NOMO-1 (cell line): ENCODE measurements around the gene MEX3D.

Source experiments
- DNase-seq, 2 experiments: peaks; one replicate each; lab custom pipeline; 2025; ENCODE audit not compliant: unreplicated experiment in 2 of 2; lab: John Stamatoyannopoulos, UW

Gene MEX3D

DNA sequence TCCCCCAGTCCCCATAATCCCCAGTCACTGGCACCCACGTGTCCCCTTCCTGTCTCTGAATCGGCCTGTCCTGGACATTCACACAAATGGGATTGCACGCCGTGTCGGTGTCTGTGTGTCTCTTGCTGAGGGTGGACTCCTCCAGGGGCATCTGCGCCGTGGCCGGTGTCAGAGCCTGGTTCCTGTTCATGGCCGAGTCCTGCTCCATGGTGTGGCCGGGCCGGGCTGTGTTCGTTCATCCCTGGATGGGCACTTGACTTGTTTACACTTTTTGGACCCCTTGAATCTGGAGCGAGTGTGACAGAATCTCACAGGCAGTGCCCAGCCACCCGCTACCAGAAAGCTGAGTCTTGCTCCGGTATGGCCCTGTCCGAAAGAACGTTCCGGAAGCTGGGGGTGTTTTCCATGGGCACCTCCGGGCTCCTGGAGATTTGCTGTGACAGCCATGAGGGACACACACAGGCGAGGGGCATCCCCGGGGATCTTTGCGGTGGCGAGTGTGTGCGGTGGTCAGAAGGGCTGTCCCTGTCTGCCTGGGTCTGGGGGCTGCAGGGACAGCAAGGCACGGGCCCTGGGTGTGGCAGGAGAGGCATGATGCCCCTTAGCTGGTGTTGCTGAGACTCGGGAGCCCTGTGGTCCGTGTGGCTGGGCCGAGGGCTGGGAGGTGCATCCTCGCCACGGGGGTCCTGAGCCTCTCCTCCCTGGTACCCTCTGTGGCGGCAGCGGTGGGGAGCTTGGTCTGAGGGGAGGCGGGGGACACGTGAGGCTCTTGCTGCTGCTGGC is 6.4 kb upstream of the MEX3D start:
- no peak for DNase-seq

DNA sequence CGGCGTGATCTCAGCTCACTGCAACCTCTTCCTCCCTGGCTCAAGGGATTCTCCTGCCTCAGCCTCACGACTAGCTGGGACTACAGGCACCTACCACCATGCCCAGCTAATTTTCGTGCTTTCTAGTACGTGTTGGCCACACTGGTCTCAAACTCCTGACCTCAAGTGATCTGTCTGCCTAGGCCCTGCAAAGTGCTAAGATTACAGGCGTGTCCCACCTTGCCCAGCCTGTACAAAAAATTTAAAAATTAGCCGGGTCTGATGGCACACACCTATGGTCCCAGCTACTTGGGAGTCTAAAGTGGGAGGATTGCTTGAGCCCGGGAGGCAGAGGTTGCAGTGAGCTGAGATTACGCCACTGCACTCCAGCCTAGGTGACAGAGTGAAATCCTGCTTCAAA is 4.7 kb upstream of the MEX3D start:
- DNase-seq, result no peak

- DNase-seq, result no peak
Observed at GRCh38 chr19:1571358-1571757, 3.2 kb upstream of the MEX3D start.

DNA sequence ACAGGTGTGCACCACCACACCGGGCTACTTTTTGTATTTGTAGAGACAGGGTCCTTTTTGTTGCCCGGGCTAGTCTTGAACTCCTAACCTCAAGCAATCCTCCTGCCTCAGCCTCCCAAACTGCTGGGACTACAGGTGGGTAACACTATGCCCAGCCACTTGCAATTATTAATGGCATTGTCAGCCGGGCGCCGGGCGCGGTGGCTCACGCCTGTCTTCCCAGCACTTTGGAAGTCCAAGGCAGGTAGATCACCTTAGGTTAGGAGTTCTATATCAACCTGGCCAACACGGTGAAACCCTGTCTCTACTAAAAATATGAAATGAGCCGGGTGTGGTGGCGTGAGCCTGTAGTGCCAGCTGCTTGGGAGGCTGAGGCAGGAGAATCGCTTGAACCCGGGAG is 2.7 kb upstream of the MEX3D start:
- DNase-seq, result no peak

- no peak for DNase-seq
Observed at GRCh38 chr19:1569997-1570396, 1.9 kb upstream of the MEX3D start.

- no peak for DNase-seq
Observed at GRCh38 chr19:1567848-1568227, 287 bp downstream of the MEX3D start.

- DNase-seq, result no peak
Observed at GRCh38 chr19:1567116-1567847, 843 bp downstream of the MEX3D start.

DNA sequence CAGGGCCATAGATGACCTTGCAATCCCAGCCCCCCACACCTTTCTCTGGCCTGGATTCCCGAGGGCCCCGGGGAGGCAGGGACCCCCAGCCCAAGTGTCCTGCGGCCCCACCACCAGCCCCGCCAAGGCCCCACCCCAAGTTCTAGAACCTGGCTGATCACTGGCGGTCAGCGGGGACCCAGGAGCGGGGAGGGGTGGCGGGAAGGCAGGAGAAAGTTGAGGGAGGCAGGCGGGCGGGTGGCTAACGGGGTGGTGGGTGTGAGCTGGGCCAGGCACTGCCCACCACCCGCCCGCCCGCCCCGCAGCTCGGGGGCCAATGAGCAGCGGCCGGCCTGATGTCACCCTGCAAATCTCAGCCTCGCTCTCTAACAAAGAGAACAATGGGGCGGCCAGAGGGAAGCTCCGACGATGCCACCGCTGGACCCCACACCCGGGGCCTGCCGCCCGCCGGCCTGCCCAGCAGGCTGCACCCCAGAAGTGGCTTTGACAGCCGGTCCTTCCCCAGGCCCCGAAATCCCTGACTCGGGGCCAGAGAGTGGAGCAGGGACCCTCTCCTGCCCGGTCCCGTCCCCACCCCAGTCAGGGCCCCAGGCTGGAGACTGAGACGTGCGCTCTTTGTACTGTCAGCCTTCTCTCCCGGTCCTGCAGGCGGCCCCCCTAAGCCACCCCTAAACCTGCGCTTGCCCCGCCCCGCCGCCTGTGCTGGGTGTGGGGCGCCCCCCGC is 1.6 kb downstream of the MEX3D start:
- no peak for DNase-seq

- no peak for DNase-seq
Observed at GRCh38 chr19:1563251-1563650, 4.9 kb downstream of the MEX3D start.

DNA sequence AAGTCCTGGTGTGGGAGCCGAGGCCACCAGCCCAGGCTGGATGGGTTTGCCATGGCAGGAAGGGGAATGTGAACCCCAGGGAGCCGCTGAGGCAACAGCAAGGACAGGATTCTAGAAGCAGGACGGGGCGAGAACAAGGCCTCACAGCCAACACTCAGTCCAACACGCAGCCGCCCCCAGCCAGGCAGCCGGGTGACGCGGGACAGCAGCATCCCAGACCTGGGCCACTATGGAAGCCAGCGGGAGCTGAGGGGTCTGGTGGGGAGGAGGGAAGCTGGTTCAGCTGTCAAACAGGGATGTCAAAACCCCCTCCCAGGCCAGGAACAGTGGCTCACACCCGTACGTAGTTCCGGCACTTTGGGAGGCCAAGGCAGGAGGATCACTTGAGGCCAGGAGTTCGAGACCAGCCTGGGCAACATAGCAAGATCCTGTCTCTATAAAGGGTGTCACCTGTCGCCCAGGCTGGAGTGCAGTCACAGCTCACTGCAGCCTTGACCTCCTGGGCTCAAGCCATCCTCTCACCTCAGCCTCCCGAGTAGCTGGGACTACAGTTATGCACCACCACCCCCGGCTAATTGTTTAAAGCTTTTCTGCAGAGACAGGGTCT is 6.8 kb downstream of the MEX3D start:
- DNase-seq, result no peak

DNA sequence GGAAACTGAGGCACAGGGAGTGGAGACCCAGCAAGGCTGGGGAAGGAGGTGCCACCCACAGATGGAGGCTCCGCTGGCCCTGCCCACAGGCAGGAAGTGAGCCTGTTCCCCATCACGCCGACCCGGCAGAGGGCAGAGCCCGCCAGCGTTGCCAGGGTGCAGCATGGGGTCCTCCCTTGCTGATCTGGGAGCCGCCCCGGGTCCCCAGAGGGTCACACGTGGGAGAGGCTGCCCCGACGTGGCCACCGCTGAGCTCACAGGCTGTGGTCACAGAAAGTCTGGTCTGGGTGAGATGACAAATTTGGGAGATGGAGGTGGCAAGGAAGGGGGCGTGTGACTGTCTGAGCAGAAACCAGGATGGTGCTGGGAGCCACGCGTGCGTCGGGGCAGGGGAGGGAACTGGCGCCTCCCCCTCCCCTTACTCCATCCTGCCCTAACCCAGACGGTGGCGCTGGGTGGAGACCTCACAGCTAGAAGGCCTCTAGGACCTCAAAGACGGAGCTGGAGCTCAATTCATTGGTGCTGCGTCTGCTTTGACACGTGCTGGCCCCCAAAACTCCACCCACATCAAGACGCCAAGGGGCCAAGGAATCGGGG is 7.7 kb downstream of the MEX3D start:
- DNase-seq, result no peak

DNA sequence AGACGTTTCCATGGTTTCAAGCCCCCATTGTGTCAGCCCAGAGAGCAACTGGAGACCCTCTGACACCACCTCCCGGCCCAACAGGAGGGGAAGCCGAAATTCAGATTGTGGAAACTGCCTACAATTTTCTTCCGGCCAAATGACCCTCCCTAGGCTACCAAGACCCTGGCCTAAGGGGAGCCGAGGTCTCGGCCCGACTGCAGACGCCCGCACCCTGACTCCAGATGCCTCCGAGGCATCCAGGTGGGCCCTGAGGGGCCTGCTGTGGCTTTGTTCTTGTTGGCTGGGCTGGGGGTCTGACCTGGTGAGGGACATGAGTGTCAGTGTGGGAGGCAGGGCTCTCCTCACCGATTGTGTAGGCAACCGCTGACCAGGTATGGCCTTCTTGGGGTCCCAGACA is 9.6 kb downstream of the MEX3D start:
- DNase-seq, result no peak

DNA sequence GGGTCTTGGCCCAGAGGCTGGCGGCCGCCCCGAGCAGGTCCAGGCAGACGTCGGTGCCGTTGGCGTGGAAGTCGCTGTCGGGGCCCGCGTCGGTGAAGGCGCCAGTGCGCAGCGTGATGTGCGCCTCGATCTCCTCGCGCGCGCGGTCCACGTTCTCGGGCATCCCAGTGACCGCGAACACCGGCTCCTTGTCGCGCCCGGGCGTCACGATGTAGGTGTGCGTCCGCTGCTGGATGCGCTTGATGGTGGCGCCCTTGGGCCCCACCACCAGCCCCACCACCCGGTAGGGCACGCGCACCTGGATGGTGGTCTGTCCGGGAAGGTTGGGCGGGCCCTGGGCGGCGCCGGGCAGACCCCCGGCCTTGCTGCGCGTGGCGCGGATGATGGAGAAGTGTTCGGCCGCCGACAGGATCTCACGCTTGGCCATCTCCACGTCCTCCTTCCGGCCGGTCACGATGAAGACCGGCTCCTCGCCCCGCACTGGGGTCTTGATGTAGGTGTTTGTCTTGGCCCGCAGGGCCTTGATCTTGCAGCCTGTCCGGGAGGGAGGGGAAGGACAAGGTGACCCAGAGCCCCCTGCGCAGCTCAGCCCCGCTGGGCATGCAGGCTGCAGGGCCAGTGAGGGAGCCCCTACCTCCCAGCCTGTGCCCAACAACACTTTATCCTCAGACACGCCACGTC is 11.6 kb downstream of the MEX3D start:
- no peak for DNase-seq

DNA sequence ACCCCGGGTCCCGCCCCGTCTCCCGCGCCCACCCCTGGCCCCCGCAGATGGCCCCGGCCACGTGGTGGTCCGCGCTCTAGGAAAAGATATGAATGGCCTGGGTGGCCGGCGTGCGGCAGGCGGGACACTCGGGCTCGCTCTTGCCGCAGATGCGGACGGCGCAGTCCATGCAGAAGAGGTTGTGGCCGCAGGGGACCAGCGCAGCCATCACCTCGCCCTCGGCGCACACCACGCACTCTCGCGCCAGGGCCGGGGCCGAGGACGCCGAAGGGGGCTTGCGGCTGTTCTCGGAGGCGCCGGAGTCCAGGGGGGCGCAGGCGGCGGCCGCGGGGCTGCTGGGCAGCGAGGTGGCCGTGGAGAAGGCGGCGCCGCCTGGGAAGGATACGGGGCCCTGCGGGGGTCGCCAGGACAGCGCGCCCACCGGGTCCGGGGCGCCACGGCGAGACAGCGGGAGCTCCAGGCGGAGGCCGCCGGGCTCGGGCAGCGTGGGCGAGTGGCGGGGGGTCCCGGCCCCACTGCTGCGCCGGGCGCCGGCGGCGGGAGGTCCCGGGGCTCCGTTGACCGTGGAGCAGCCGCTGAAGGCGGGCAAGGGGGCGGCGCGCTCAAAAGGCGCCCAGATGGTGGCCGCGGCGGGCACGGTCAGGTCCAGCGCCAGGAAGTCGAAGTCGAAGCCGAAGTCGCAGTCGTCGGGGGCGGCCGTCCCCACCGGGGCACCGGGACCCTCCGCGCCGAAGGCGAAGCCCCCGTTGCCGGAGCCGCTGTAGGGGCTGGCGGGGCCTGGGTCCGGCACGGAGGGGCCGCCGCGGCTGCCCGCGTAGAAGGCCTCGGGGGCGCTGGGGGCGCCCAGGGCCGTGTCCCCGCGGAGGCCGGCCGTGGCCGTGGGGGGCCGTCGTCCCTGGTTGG is 12.4 kb downstream of the MEX3D start:
- DNase-seq, result no peak

DNA sequence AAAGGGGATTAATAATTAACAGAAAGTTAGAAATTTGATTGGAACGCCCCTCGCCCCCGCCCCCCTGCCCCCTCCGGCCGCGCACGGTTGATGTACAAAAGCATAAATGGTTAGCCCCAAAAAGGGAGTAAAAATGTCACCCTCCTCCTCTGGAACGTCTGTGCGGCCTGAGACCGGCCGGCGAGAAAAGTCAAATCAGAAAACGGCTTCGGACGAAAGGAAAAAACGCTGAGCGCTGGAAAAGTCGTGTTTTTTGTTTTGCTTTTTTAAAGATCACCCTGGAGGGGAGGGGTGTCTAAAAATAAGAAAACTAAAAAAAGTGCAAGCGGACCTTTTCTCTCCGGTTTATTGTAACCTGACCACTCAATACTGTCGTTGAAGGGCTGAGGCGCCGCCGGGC is 13.2 kb downstream of the MEX3D start:
- no peak for DNase-seq

GRCh38 chr19:1553415-1553814 is 14.7 kb downstream of the MEX3D start:
- no peak for DNase-seq

DNA sequence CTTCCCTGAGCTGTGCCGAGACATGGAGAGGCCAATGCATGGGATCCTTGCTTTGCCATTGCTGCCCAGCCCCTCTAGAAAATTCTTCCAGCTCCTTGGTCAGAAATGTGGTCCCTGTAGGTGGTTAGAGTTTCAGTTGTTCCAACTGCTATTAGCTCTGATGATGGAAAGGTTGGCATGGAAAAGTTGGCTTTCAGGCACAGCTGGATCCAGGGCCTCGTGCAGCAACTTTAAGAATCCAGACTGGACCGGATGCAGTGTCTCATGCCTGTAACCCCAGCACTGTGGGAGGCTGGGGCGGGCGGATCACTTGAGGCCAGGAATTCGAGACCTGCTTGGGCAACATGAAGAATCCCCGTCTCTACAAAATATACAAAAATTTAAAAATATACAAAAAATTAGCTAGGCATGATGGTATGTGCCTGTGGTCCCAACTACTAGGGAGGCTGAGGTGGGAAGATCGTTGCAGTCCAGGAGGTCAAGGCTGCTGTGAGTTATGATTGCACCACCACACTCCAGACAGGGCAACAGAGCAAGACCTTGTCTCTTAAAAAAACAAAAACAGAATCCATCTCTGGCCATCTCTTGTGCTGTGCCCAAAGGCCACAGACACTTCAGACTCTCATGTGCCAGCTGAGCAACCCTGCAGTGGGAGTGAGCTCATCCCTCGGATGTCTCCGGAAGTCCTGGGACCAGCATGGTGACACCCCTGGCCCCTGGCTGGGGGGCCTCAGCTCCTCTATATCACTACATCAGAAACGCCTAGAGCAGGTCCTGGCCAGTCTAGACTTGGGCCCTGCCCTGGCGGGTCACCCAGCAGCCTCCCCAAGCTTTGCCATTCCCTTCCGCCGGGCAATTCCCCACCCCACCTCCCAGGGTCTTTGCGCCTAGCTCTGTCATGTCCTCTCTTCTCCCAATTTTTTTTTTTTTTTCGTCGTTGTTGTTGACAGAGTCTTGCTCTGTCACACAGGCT is 16.8 kb downstream of the MEX3D start:
- DNase-seq, result no peak

- DNase-seq, result no peak
Observed at GRCh38 chr19:1549332-1549945, 18.7 kb downstream of the MEX3D start.
